H1 (cell line): Measurements from ENCODE around the gene FNDC1. TPM values are rescaled to one million over a fixed set of nuclear protein-coding genes. Genes with fewer than 3 reads are reported as not detected.

ENCODE experiments used
- CTCF ChIA-PET: fragments of 300-600 bp; sonication (Branson Sonifier 250); formaldehyde crosslinking; loops from one replicate; lab custom pipeline; 2021; ENCODE audit not compliant: partially characterized antibody; lab: Charles Lee
- POLR2A ChIA-PET: fragments of 300-600 bp; sonication (Branson Sonifier 250); formaldehyde crosslinking; loops from one replicate; lab custom pipeline; 2021; ENCODE audit warnings: inconsistent platforms; ENCODE audit not compliant: partially characterized antibody; lab: Charles Lee
- DNase-seq, 2 experiments: peaks; one replicate each; pipeline versions ENCODE4 v3.0.0 to v3.0.0-alpha.2; 2010 to 2022; ENCODE audit warnings: low spot score in 2 of 2, low read depth in 1 of 2, mixed read lengths in 1 of 2
- FAIRE-seq: peaks from 2 replicates; lab custom pipeline; 2011; peaks lifted over from hg19 to GRCh38; lab: Jason Lieb, UNC
- H2AFZ ChIP-seq: 2 replicates; pipeline ENCODE4 v1.8.1; 2012; ENCODE audit warnings: low read length, inconsistent platforms
- H2AK5ac ChIP-seq: 2 replicates; pipeline ENCODE4 v1.6.1; 2013; ENCODE audit warnings: low read depth, low read length
- H2BK120ac ChIP-seq: replicated peaks from 2 replicates; pipeline ENCODE3; 2013; ENCODE audit warnings: low read depth, low read length, inconsistent platforms
- H2BK12ac ChIP-seq: 2 replicates; pipeline ENCODE4 v1.6.1; 2013; ENCODE audit warnings: low read depth, low read length
- H2BK15ac ChIP-seq: 2 replicates; pipeline ENCODE4 v1.6.1; 2013; ENCODE audit warnings: low read length
- H2BK20ac ChIP-seq: 2 replicates; pipeline ENCODE4 v1.6.1; 2013; ENCODE audit warnings: low read length
- H2BK5ac ChIP-seq: 2 replicates; pipeline ENCODE4 v1.6.1; 2013; ENCODE audit warnings: low read depth, low read length
- H3K14ac ChIP-seq: 2 replicates; pipeline ENCODE4 v1.6.1; 2013; ENCODE audit warnings: inconsistent platforms; ENCODE audit not compliant: insufficient read length
- H3K18ac ChIP-seq: 2 replicates; pipeline ENCODE4 v1.6.1; 2013; ENCODE audit warnings: low read length; ENCODE audit errors: extremely low read depth
- H3K23ac ChIP-seq: 2 replicates; pipeline ENCODE4 v1.6.1; 2013; ENCODE audit warnings: inconsistent platforms; ENCODE audit not compliant: insufficient read length
- H3K23me2 ChIP-seq: 2 replicates; pipeline ENCODE4 v1.6.1; 2013; ENCODE audit warnings: low read depth, low read length
- H3K27ac ChIP-seq: 2 replicates; pipeline ENCODE4 v1.6.1; 2011; ENCODE audit warnings: low read depth, low read length, inconsistent platforms
- H3K27me3 ChIP-seq, 4 experiments: replicated peaks in 1 of 4; 1 replicate in 1 of 4; 2 replicates in 3 of 4; pipeline versions ENCODE4 v1.6.1 to v1.8.1; 2011 to 2013; ENCODE audit warnings: low read length in 3 of 4, mild to moderate bottlenecking in 3 of 4, inconsistent platforms in 2 of 4, mixed read lengths in 2 of 4, moderate library complexity in 1 of 4; ENCODE audit not compliant: control insufficient read depth in 3 of 4, insufficient read depth in 3 of 4; ENCODE audit errors: extremely low read depth in 1 of 4
- H3K36me3 ChIP-seq, 4 experiments: 2 replicates each; pipeline versions ENCODE4 v1.6.1 to v1.8.1; 2011 to 2013; ENCODE audit warnings: mild to moderate bottlenecking in 4 of 4, low read length in 3 of 4, moderate library complexity in 2 of 4, control low read depth in 1 of 4, inconsistent platforms in 1 of 4; ENCODE audit not compliant: insufficient read depth in 4 of 4, control insufficient read depth in 2 of 4
- H3K4ac ChIP-seq: replicated peaks from 2 replicates; pipeline ENCODE3; 2013; ENCODE audit warnings: low read length, low read depth, mixed read lengths, inconsistent platforms; ENCODE audit not compliant: insufficient read length
- H3K4me1 ChIP-seq, 4 experiments: replicated peaks in 1 of 4; 1 replicate in 1 of 4; 2 replicates in 3 of 4; pipeline versions ENCODE4 v1.6.1 to v1.8.1; 2011 to 2013; ENCODE audit warnings: low read length in 3 of 4, inconsistent platforms in 2 of 4, mixed read lengths in 1 of 4; ENCODE audit not compliant: insufficient read depth in 4 of 4, control insufficient read depth in 3 of 4
- H3K4me2 ChIP-seq, 2 experiments: 2 replicates each; pipeline versions ENCODE4 v1.6.1 to v1.8.1; 2011 to 2013; ENCODE audit warnings: low read depth in 2 of 2, low read length in 2 of 2, control low read depth in 1 of 2, inconsistent platforms in 1 of 2, mild to moderate bottlenecking in 1 of 2; ENCODE audit not compliant: insufficient read depth in 1 of 2
- H3K4me3 ChIP-seq, 4 experiments: fragments of 200-600, 300-600 bp in 1 of 4; sonication (generic), shearing (Covaris generic), sonication (Bioruptor Twin) in 1 of 4; 2 replicates each; pipeline versions ENCODE4 v1.5.1 to v1.8.1; 2011 to 2016; ENCODE audit warnings: low read length in 4 of 4, low read depth in 3 of 4, control low read depth in 2 of 4, inconsistent platforms in 2 of 4, mild to moderate bottlenecking in 2 of 4, mixed read lengths in 1 of 4, moderate library complexity in 1 of 4; ENCODE audit not compliant: insufficient read depth in 2 of 4; ENCODE audit errors: extremely low read depth in 1 of 4
- H3K56ac ChIP-seq: replicated peaks from 2 replicates; pipeline ENCODE3; 2013; ENCODE audit warnings: low read depth, mild to moderate bottlenecking, mixed read lengths, low read length, inconsistent platforms; ENCODE audit not compliant: insufficient read length
- H3K79me1 ChIP-seq: 2 replicates; pipeline ENCODE4 v1.6.1; 2013; ENCODE audit warnings: low read depth, low read length, control low read depth
- H3K79me2 ChIP-seq, 2 experiments: 2 replicates each; pipeline versions ENCODE4 v1.6.1 to v1.8.1; 2012 to 2013; ENCODE audit warnings: low read length in 2 of 2, mild to moderate bottlenecking in 2 of 2, inconsistent platforms in 1 of 2; ENCODE audit not compliant: insufficient read depth in 2 of 2, control insufficient read depth in 1 of 2
- H3K9ac ChIP-seq, 4 experiments: replicated peaks in 1 of 4; 1 replicate in 1 of 4; 2 replicates in 3 of 4; pipeline versions ENCODE4 v1.6.1 to v1.8.1; 2011 to 2013; ENCODE audit warnings: low read depth in 3 of 4, low read length in 3 of 4, control low read depth in 2 of 4, mild to moderate bottlenecking in 2 of 4, moderate library complexity in 2 of 4, inconsistent platforms in 1 of 4; ENCODE audit errors: extremely low read depth in 1 of 4
- H3K9me3 ChIP-seq, 2 experiments: 2 replicates each; pipeline versions ENCODE4 v1.6.1 to v1.8.1; 2012 to 2013; ENCODE audit warnings: mild to moderate bottlenecking in 2 of 2, moderate library complexity in 2 of 2, control low read depth in 1 of 2, inconsistent platforms in 1 of 2, low read depth in 1 of 2, low read length in 1 of 2, mixed read lengths in 1 of 2; ENCODE audit not compliant: insufficient read depth in 2 of 2
- H4K20me1 ChIP-seq, 2 experiments: replicated peaks in 1 of 2; 2 replicates each; pipeline versions ENCODE3 to v1.8.1; 2011 to 2013; ENCODE audit warnings: inconsistent platforms in 2 of 2, low read length in 2 of 2, mild to moderate bottlenecking in 1 of 2; ENCODE audit not compliant: insufficient read depth in 2 of 2, control insufficient read depth in 1 of 2
- H4K5ac ChIP-seq: 2 replicates; pipeline ENCODE4 v1.6.1; 2013; ENCODE audit warnings: low read length, low read depth, mixed read lengths, inconsistent platforms; ENCODE audit not compliant: insufficient read length
- H4K8ac ChIP-seq: 2 replicates; pipeline ENCODE4 v1.8.0; 2013; ENCODE audit warnings: mild to moderate bottlenecking, moderate library complexity, low read length, inconsistent platforms; ENCODE audit not compliant: insufficient read depth; ENCODE audit errors: extremely low read depth
- H4K91ac ChIP-seq: replicated peaks from 2 replicates; pipeline ENCODE3; 2013; ENCODE audit warnings: low read length, mixed read lengths, inconsistent platforms; ENCODE audit not compliant: insufficient read length
- ATF2 ChIP-seq: IDR thresholded peaks from 2 replicates; pipeline ENCODE4 v1.6.1; 2012; ENCODE audit warnings: low read length, inconsistent platforms
- CEBPB ChIP-seq: IDR thresholded peaks from 2 replicates; pipeline ENCODE4 v1.6.1; 2012; ENCODE audit warnings: low read depth, low read length
- CTBP2 ChIP-seq: IDR thresholded peaks from 2 replicates; pipeline ENCODE4 v1.7.0; 2011; ENCODE audit warnings: borderline replicate concordance, mild to moderate bottlenecking, moderate library complexity, mixed read lengths, low read length; ENCODE audit not compliant: insufficient read depth, insufficient read length
- EP300 ChIP-seq, 2 experiments: IDR thresholded peaks; 1 replicate in 1 of 2; 2 replicates in 1 of 2; pipeline ENCODE4 v1.6.1; 2011 to 2012; ENCODE audit warnings: low read depth in 2 of 2, low read length in 2 of 2, mild to moderate bottlenecking in 2 of 2, borderline replicate concordance in 1 of 2, inconsistent platforms in 1 of 2, moderate library complexity in 1 of 2
- GTF2F1 ChIP-seq: IDR thresholded peaks from 2 replicates; pipeline ENCODE4 v1.6.1; 2012; ENCODE audit warnings: low read depth, low read length, improper control_type of control experiment, borderline replicate concordance
- PHF8 ChIP-seq: fragments of 200-600 bp; sonication (generic); conservative IDR thresholded peaks from 2 replicates; pipeline ENCODE4 v1.7.1; 2012; ENCODE audit warnings: low read depth, mild to moderate bottlenecking, inconsistent platforms, low read length, moderate library complexity
- RBBP5 ChIP-seq: IDR thresholded peaks from 2 replicates; pipeline ENCODE4 v1.7.1; 2012; ENCODE audit warnings: low read depth, mild to moderate bottlenecking, inconsistent platforms, low read length, moderate library complexity, borderline replicate concordance
- SP4 ChIP-seq: IDR thresholded peaks from 2 replicates; pipeline ENCODE4 v1.6.1; 2012; ENCODE audit warnings: low read length, inconsistent platforms
- SUZ12 ChIP-seq: fragments of 200-600 bp; sonication (generic); IDR thresholded peaks from 2 replicates; pipeline ENCODE4 v1.6.1; 2012; ENCODE audit warnings: mild to moderate bottlenecking, inconsistent platforms, low read length, moderate library complexity, mixed read lengths
- USF2 ChIP-seq: IDR thresholded peaks from 2 replicates; pipeline ENCODE4 v1.6.1; 2011; ENCODE audit warnings: low read length, improper control_type of control experiment
- ZNF274 ChIP-seq: IDR thresholded peaks from 2 replicates; pipeline ENCODE4 v1.7.0; 2012; ENCODE audit warnings: low read length, borderline replicate concordance; ENCODE audit errors: extremely low read depth
- WGBS, 2 experiments: shearing (Covaris generic) in 1 of 2; methylation state at CpG; one replicate each; pipeline versions ENCODE4 v1.1.6 to v1.1.7; 2013 to 2015; ENCODE audit warnings: low lambda C conversion rate in 2 of 2, mixed read lengths in 2 of 2, inconsistent platforms in 1 of 2, low coverage in 1 of 2, missing lambda C conversion rate in 1 of 2; ENCODE audit not compliant: insufficient replicate concordance in 2 of 2, insufficient coverage in 1 of 2, insufficient read length in 1 of 2; ENCODE audit errors: extremely low coverage in 1 of 2, missing lambda C conversion rate in 1 of 2; 5-methylcytosine and 5-hydroxymethylcytosine counted together
- polyA plus RNA-seq, 7 experiments: library from polyadenylated mRNA; depleted of rRNA in 3 of 7; stranded (reverse) in 5 of 7; unstranded in 2 of 7; fragments of >200 nt in 5 of 7; fragments of 200-250 nt in 2 of 7; gene quantifications; 1 replicate in 5 of 7; 2 replicates in 1 of 7; 4 replicates in 1 of 7; pipeline versions ENCODE4 v1.2.1 to v1.2.3, GENCODE V29; 2011 to 2013; ENCODE audit warnings: missing spikeins in 2 of 7, mixed read lengths in 2 of 7
- total RNA-seq: library from RNA; stranded (reverse); fragmentation: NEBNext Ultra II Directional; extraction: Animal tissue kit (Norgen Biotek cat#: 25700); gene quantifications from 2 replicates; pipeline ENCODE4 v1.2.1, GENCODE V29; 2021

The FNDC1 gene
- total and polyA plus RNA-seq, 2 of the 8 experiments (the other 6 are each of a cell fraction or from before 2014, with no cell fraction given): 0.06 to 0.30 TPM

- H4K5ac ChIP-seq: no peak overlapping the region
- H2BK12ac ChIP-seq: no peak overlapping the region
- H3K36me3 ChIP-seq: no peaks in the 10 kb centered on the region
- no peak overlapping the region for H2BK20ac ChIP-seq
- no peak overlapping the region for H3K4ac ChIP-seq
- no peaks in the 10 kb centered on the region for H3K23me2 ChIP-seq
- H3K79me2 ChIP-seq: no peaks in the 10 kb centered on the region
- no peaks in the 10 kb centered on the region for H3K27me3 ChIP-seq
- FAIRE-seq: no peak
- H2BK120ac ChIP-seq: no peak overlapping the region
- no peak overlapping the region for H3K18ac ChIP-seq
- H4K20me1 ChIP-seq: no peaks in the 10 kb centered on the region
- no peak for DNase-seq
- H4K91ac ChIP-seq: no peak overlapping the region
- WGBS, 2 experiments: 83% methylated on average over 3 of the region's 3 CpGs; no CpG with 5 or more reads in 1 of the 2 experiments
- H3K9me3 ChIP-seq: peaks cover 34 to 80% of the 10 kb centered on the region in 2 experiments; a peak in 3 of 4 replicates
- no peak overlapping the region for H2AFZ ChIP-seq
- no peak overlapping the region for H3K4me2 ChIP-seq
- H3K27ac ChIP-seq: no peak overlapping the region
- ChIA-PET CTCF (interaction anchor here (0.8 to 1.4 kb wide), 2 partner anchors 39 to 441 kb away, joined by 3 to 4 read pairs; no protein-coding TSS in a partner anchor), POLR2A (no interaction called here)
- H2AK5ac ChIP-seq: no peak overlapping the region
- no peak overlapping the region for H2BK15ac ChIP-seq
- no peak overlapping the region for H2BK5ac ChIP-seq
- H3K9ac ChIP-seq: no peak overlapping the region
- H3K4me3 ChIP-seq: no peak overlapping the region
- H3K79me1 ChIP-seq: no peaks in the 10 kb centered on the region
- H3K4me1 ChIP-seq: no peaks in the 10 kb centered on the region; a peak in 1 of 7 replicates
- no peak overlapping the region for H4K8ac ChIP-seq
- H3K56ac ChIP-seq: no peak overlapping the region
- H3K14ac ChIP-seq: no peak overlapping the region
- H3K23ac ChIP-seq: no peak overlapping the region
- no peak for TF ChIP-seq ZNF274
- TF ChIP-seq PHF8: no peak
- TF ChIP-seq SP4: no peak
- TF ChIP-seq CEBPB: no peak
- no peak for TF ChIP-seq SUZ12
- TF ChIP-seq USF2: no peak
- no peak for TF ChIP-seq ATF2
- no peak for TF ChIP-seq CTBP2
- no peak for TF ChIP-seq GTF2F1
- no peak for TF ChIP-seq RBBP5
- TF ChIP-seq EP300 (IDR thresholded peaks at IDR 0.05; ENCODE audit: borderline replicate concordance in 1 of 2, low read depth in 2 of 2, low read length in 2 of 2): no peak
Measured at GRCh38 chr6:159213405-159213804, 44.2 kb downstream of the FNDC1 start.
